Regular cardiac myocyte (primary cell): ENCODE data around the gene OSBPL2. TPM values are rescaled to one million over a fixed set of nuclear protein-coding genes. Genes with fewer than 3 reads are reported as not detected.

Experiments
- total RNA-seq: library from RNA; depleted of rRNA; stranded (reverse); fragments of >200 nt; gene quantifications from 2 replicates; pipeline ENCODE4 v1.2.3, GENCODE V29; 2014

OSBPL2 gene
- total RNA-seq = 25.9 and 31.9 TPM in 2 replicates

DNA sequence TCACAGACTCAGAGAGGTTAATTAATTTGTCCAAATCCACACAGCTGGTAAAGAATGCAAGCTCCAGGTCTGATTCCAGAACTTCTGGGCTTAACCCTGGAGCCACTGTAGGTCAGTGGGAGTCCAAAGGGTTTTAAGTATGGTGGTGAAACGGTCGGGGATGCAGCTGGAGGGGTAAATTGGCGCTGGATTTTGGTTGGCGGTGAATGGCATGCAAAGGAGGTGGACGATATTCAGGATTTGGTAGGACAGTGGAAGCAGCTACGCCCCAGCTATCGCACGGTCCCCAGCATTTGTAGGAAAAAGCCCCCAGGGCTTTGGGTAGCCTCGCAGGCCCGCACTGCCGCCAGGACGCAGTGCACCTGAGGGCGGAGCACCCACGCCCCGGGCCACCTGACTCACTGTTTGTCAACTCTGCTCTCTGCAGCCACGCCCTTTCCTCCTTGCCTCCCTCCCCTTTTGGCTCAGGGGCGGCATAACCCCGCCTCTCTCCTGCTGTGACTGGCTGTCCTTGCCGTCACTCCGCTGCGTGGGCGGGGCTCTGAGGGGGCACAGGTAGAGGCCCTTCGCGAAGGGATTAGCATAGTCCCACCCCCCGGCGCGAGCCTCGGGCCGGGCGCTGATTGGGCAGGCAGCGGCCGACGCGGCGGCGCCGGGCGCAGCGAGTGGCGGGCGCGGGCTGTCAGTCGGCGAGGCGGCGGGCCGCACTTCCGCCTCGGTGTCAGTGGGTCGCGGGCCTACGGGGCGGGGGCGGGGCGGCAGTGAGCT is at the start of gene OSBPL2:
OSBPL2 (plus strand) TSS at position 721 of the 768 bp plus-strand sequence. CDS start 17,664 bp downstream, outside the sequence.

DNA sequence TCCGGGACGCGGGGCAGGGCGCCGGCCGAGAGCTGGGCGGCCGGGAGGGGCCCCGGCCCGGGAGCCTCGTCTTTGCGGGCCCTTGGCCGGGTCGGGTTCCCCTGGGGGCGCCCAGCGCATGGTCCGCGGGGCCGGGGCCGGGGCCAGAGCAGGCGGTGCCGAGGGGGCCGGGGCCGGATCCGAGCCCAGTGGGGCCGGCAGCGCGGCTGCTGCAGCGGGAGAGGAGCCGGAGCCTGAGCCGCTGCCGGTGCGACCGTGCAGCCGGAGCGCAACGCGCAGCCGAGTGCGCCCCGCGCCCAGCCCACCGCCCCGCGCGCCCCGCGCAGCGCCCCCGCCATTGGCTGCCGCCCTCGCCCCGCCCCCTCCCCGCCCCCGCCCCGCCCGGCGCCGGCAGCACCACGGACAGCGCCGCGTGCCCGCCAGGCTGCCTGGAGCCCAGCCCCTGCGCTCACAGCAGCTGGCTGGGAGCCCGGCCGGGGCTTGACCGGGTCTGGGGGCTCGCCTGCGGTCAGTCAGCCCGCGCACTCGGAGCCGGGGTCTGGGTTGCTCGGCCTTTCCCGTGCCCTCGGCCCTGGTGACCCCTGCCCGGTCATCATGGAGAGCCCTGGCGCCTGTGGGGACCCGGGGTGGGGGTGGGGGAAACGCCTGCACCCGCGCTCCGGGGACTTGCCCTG is 18.2 kb upstream of the OSBPL2 start, which contains the start of gene HRH3:
HRH3 (minus strand) TSS at position 287 of the 674 bp plus-strand sequence. CDS start 308 bp downstream, outside the sequence.

DNA sequence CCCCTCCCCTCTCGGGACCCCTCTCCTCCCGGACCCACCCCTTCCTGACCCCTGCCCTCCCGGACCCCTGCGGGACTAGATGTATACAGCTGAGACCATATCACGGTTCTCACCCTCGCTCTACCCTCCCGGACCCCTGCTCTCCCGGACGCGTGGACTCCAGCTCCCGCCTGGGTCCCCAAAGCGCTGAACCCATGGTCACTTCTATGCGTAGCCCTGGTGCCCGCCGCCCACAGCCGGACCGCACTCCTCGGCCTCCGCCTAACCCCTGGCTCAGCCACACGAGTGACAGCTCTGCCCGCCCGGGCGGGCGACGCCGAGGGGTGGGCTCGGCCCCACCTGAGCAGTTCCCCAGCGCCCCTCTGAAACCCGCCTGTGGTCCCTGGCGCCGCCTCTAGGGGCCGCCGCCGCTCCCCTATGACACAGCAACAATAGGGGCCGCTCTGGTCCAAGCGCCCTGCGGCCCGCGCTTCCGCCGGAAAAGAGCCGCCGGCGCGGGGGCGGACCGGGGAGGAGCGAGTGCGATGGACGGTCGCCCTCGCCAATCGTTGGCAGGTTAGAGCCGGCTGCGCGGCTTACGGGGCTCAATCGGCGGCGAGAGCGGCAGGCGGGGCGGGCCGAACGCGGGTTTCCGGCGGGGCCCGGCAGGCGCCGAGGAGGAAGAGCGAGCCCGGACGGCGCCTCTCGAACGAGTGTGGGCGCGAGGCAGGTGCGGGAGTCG is 64.2 kb downstream of the OSBPL2 start, which contains the start of gene ADRM1:
ADRM1 (plus strand) TSS at position 657 of the 721 bp plus-strand sequence. CDS start 572 bp downstream, outside the sequence.

Other genes starting within 250 kb of the OSBPL2 start
- gene TAF4, start 172.6 kb upstream of the OSBPL2 start, total RNA-seq = 2.3 and 2.7 TPM in 2 replicates
- gene LSM14B, start 116.0 kb upstream of the OSBPL2 start, total RNA-seq = 42.2 and 45.1 TPM in 2 replicates
- gene PSMA7, start 95.1 kb upstream of the OSBPL2 start, total RNA-seq = 244 and 526 TPM in 2 replicates
- 10.1 and 11.3 TPM in 2 replicates for gene SS18L1, start 94.8 kb upstream of the OSBPL2 start, total RNA-seq
- 14.1 and 19.9 TPM in 2 replicates for gene MTG2, start 55.5 kb upstream of the OSBPL2 start, total RNA-seq
- gene HRH3, start 18.2 kb upstream of the OSBPL2 start, total RNA-seq = not detected in 2 replicates
- 82.3 and 123 TPM in 2 replicates for gene ADRM1, start 64.5 kb downstream of the OSBPL2 start, total RNA-seq
- gene LAMA5, start 128.8 kb downstream of the OSBPL2 start, total RNA-seq = 19.7 and 35.7 TPM in 2 replicates
- 543 and 873 TPM in 2 replicates for gene RPS21, start 148.6 kb downstream of the OSBPL2 start, total RNA-seq
- 0.28 and 0.96 TPM in 2 replicates for gene CABLES2, start 168.8 kb downstream of the OSBPL2 start, total RNA-seq
- gene RBBP8NL, start 189.0 kb downstream of the OSBPL2 start, total RNA-seq = not detected in 2 replicates
- gene GATA5, start 237.5 kb downstream of the OSBPL2 start, total RNA-seq = not detected in 2 replicates